ENCODE results near the gene ZNF853.
"Not testable (repeated sequence)": the region's sequence is repeated elsewhere in the genome, so short reads cannot be mapped to it uniquely, and the experiment has no call there.

Gene ZNF853

DNA sequence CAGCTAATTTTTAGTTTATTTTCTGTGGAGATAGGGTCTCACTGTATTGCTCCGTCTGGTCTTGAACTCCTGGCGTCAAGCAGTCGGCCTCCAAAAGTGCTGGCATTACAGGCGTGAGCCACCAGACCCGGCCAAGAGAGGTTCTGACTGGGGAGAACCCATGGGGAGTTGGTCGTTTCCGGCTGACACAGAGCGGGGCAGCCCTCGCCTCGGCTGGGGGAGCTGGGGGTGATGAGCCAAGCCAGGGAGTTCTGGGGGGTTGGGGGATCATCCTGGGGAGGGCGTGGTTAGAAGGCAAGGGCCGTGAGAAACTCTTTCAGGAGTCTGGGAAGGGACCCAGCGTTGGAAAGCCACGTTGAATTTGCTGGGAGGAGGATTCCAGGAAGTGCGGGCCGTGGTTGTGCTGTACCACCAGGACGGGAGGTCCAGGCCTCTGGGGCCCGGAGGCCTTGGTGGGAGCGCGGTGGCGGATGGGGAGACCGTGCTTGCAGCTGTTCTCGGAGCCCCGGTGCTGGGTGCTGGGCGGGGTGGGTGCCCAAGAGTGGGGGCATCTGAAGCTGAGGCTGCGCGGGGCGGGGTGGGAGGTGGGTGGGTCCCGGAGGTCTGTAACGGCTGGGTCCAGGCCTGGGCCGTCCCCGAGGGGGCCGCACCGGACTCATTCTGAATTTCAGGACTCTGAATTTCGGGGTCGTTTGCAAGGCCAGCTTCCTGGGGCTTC lies 8.4 kb upstream of the ZNF853 start:
- no peak for DNase-seq (ENCODE audit: low read depth)

DNA sequence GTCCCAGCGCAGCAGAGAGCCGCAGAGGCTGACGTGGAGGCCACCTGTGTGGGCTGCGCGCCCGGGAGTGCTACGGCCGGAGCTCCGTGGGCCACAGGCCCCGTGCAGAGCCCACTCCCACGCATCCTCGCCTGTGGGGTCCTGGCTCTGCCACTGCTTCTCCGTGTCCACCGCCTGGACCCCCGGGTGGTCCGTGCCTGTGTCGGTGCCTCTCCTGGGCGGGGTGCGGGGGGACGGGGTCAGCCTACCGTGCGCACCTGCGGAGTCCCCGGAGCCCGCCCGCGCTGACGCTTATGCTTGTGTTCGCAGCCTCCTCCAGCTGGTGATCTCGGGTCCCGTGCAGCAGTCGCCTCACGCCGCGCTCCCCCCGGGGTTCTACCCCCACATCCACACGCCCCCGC lies 7.8 kb upstream of the ZNF853 start:
- DNase-seq (ENCODE audit: low read depth), result no peak

GRCh38 chr7:6608081-6608480 lies 7.3 kb upstream of the ZNF853 start:
- DNase-seq (ENCODE audit: low read depth), result no peak

- no peak for DNase-seq (ENCODE audit: low read depth)
These were observed 6.6 kb upstream of the ZNF853 start for GRCh38 chr7:6608794-6609193.

DNA sequence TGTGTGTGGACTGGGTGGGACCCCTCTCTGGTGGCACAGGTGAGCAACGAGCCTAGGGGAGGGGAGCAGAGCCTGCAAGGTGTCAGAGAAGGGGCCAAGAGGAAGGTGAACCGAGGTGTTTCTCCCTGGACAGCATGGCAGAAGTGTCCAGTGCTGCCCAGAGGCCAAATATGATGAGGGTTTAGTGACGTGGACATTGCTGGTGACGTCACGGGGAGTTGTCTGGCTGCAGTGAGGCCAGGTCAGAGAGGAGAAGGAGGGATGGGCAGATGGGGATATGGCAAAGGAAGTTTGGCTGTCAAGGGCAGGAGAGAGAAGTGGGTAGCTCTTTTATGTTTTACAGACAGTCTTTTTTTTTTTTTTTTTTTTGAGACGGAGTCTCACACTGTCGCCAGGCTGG lies 2.6 kb upstream of the ZNF853 start:
- no peak for DNase-seq (ENCODE audit: low read depth)

GRCh38 chr7:6613706-6614105 lies 1.7 kb upstream of the ZNF853 start:
- DNase-seq (ENCODE audit: low read depth), result no peak

DNA sequence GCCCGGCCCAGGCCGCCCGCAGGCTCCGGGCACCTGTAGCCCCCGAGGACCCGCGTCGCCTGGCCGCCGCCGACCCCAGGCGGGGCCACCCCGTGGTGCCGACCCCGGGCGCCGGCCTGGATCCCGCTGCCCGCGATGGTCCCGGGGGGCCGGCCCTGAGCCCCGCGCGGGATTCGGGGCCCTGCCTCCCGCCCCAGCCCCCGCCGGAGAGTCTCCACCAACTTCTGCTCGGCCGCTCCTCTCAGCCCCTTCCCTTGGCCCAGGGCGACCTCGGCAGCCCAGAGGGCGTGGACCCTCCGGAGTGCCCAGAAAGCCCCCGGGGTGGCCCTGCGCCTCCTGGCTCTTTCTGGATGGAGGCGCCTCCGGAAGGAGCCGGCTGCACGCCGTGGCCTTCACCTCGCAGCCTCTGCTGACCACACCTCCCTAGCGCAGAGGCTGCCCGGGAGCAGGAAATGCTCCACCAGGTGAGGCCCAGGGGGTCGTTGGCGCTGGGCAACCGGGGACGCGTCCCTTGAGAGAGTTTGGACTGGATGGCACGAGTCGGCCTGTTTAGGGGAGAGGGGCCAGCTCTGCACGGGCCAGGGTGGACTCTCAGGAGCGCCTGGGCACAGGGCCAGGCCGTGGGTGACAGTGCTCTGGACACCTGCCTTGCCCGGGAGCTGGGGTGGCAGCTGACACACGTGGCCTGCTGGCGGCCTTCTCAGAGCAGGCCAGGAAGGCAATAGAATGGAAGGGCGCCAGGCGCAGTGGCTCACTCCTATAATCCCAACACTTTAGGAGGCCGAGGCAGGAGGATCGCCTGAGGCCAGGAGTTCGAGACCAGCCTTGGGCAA lies 529 bp downstream of the ZNF853 start:
- DNase-seq (ENCODE audit: low read depth), result no peak

- no peak for DNase-seq (ENCODE audit: low read depth)
These were observed 1.6 kb downstream of the ZNF853 start for GRCh38 chr7:6616854-6617643.

GRCh38 chr7:6618621-6619020 lies 3.2 kb downstream of the ZNF853 start:
- DNase-seq (ENCODE audit: low read depth), result no peak

DNA sequence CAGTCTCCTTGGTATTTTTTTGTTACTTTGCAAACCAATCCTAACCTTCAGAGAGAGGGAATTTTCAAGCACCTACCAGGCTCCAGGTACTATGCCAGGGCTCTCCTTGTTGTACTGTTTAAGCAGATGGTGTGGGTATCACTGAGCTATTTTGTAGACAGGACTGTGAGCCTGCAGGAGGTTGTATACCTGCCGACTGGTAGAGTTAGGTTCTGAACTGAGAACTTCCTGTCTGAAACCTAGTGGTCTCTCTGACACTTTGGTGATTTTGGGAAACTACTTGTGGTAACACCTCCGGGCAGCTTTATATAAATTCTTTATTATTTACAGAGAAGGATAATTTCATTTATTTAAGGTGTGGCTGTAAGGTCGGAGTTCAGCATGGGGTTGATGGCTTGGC lies 4.6 kb downstream of the ZNF853 start:
- DNase-seq (ENCODE audit: low read depth), result no peak

- DNase-seq (ENCODE audit: low read depth), result no peak
These were observed 6.1 kb downstream of the ZNF853 start for GRCh38 chr7:6621195-6622133.

DNA sequence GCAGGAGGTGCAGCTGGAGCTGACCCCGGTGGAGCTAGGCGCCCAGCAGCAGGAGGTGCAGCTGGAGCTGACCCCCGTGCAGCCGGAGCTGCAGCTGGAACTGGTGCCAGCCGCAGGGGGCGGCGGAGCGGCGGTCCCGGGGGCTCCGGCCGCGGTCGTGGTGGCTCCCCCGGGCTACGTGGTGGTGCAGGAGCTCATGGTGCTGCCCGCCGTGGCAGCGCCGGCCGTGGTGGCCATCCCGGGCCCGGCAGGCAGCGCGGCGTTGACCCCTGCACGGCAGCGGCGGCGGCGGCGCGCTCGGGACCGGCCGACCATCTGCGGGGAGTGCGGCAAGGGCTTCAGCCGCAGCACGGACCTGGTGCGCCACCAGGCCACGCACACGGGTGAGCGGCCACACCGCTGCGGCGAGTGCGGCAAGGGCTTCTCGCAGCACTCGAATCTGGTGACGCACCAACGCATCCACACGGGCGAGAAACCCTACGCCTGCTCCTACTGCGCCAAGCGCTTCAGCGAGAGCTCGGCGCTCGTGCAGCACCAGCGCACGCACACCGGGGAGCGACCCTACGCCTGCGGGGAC lies 6.8 kb downstream of the ZNF853 start:
- DNase-seq (ENCODE audit: low read depth), result no peak

DNA sequence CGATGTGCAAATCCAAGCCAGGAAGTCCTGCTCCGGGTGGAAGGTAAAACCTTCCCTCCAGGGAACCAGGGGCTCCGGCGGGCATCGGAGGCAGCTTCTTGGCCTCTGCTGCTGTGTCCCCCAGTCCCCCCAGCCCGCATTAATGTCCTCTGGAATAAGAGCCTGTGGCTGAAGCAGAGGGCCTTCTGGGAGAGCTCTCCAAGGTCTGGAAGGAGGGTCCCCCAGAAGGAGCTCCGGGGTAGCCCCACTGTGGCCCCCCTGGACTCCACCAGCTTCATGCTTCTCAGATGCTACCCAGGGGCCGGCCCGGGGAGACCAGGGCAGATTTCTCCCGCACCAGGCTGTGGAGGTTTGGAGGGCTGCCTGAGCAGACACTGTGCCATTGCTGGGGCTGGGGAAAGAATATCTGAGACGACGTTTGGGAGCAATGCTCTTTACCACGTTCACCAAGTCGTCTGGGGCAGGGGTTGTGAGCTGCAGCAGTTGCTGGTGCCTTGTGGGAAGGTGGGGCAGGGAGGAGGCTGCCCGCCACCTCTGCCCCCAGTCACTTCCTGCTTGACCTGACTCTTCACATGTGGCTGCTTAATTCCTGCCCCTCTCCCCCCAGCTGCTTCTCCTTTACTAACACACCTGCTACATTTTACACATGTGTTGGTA lies 8.3 kb downstream of the ZNF853 start:
- DNase-seq (ENCODE audit: low read depth), result no peak

GRCh38 chr7:6624246-6624611 lies 8.8 kb downstream of the ZNF853 start:
- DNase-seq (ENCODE audit: low read depth), result no peak

DNA sequence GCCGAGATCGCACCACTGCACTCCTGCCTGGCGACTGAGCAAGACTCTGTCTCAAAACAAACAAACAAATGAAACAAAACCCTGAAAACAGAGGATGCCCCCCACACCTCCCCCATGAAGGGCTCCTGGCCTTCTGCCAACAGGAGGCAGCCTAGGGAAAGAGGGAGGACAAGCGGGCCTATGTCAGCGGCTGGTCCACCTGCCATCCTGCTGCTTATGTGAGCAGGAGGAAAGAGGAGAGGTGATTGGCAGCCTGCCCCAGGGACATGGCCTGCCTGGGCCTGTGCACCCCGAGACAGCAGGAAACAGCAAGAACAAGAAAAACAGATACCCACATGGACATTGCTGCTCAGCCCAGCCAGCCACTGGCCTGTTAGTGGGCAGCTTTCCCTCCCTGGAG lies 12.6 kb downstream of the ZNF853 start:
- no peak for DNase-seq (ENCODE audit: low read depth)

- no peak for DNase-seq (ENCODE audit: low read depth)
These were observed 14.8 kb downstream of the ZNF853 start for GRCh38 chr7:6630007-6630849.

DNA sequence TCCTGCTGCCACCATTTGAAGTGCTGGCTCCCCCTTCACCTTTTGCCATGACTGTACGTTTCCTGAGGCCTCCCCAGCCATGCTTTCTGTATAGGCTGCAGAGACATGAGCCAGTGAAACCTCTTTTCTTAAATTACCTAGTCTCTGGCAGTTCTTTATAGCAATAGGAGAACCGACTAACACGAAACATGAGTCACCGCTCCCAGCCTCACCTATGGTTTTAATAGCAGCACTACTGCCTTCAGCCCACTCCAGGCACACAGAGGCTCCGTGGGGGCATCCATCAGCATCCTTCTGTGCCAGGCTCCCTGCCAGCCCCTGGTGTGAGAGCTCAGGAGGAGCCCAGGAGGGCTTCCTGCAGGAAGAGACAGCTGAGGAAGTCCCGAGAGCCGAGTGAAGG lies 16.2 kb downstream of the ZNF853 start:
- no peak for DNase-seq (ENCODE audit: low read depth)

GRCh38 chr7:6634021-6634420 lies 18.6 kb downstream of the ZNF853 start:
- DNase-seq (ENCODE audit: low read depth), result no peak

DNA sequence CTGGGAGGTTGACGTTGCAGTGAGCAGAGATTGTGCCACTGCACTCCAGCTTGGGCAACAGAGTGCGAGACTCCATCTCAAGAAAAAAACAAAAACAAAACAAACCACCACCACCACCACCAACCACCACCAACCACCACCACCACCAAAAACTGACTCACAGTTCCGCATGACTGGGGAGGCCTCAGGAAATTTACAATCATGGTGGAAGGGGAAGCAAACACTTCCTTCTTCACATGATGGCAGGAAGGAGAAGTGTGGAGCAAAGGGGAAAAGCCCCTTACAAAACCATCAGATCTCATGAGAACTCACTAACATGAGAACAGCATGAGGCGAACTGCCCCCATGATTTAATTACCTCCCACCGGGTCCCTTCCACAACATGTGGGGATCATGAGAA lies 19.6 kb downstream of the ZNF853 start:
- DNase-seq (ENCODE audit: low read depth), result not testable (repeated sequence)
